Endothelial cell of umbilical vein (primary cell): ENCODE data around the gene GRIA3. TPM values are rescaled to one million over a fixed set of nuclear protein-coding genes. Genes with fewer than 3 reads are reported as not detected.

ENCODE experiments used
- BruUV-seq: library from RNA; stranded (reverse); fragments of 400-500 nt; replicated peaks from 2 replicates; lab custom pipeline; 2021; lab: Mats Ljungman, UMichigan
- CTCF ChIA-PET: fragments of 300-600, 350-600 bp; sonication (Branson Sonifier 250); formaldehyde crosslinking; loops from one replicate; lab custom pipeline; 2021; ENCODE audit warnings: antibody characterized with exemption, inconsistent platforms; lab: Charles Lee
- POLR2A ChIA-PET: fragments of 300-600, 350-600 bp; sonication (Branson Sonifier 250); formaldehyde crosslinking; loops from one replicate; lab custom pipeline; 2021; ENCODE audit warnings: antibody characterized with exemption, inconsistent platforms; lab: Charles Lee
- DNase-seq: peaks from one replicate; pipeline ENCODE4 v3.0.0-alpha.2; 2011; ENCODE audit warnings: low read depth, low spot score
- FAIRE-seq: peaks from 2 replicates; lab custom pipeline; 2011; peaks lifted over from hg19 to GRCh38; lab: Jason Lieb, UNC
- H2AFZ ChIP-seq: 2 replicates; pipeline ENCODE4 v1.6.0; 2012; ENCODE audit warnings: low read depth, low read length, control low read depth, inconsistent platforms
- H3K27ac ChIP-seq: 2 replicates; pipeline ENCODE4 v1.5.1; 2011; ENCODE audit warnings: low read depth, mild to moderate bottlenecking, control low read depth, low read length, moderate library complexity; ENCODE audit not compliant: insufficient read depth
- H3K27me3 ChIP-seq, 2 experiments: 2 replicates each; pipeline versions ENCODE4 v1.6.0 to v1.6.1; 2011; ENCODE audit warnings: low read length in 2 of 2, mixed read lengths in 1 of 2; ENCODE audit not compliant: control insufficient read depth in 2 of 2, insufficient read depth in 2 of 2
- H3K36me3 ChIP-seq, 2 experiments: 2 replicates in 1 of 2; 3 replicates in 1 of 2; pipeline ENCODE4 v1.5.1; 2011; ENCODE audit warnings: low read length in 2 of 2, mild to moderate bottlenecking in 1 of 2, moderate library complexity in 1 of 2; ENCODE audit not compliant: control insufficient read depth in 2 of 2, insufficient read depth in 2 of 2; ENCODE audit errors: extremely low read depth in 1 of 2
- H3K4me1 ChIP-seq: 3 replicates; pipeline ENCODE4 v1.5.1; 2011; ENCODE audit warnings: mild to moderate bottlenecking, low read length; ENCODE audit not compliant: control insufficient read depth, insufficient read depth; ENCODE audit errors: extremely low read depth
- H3K4me2 ChIP-seq: 2 replicates; pipeline ENCODE4 v1.6.1; 2011; ENCODE audit warnings: low read length, control low read depth, mixed read lengths; ENCODE audit not compliant: insufficient read depth
- H3K4me3 ChIP-seq, 3 experiments: fragments of 200-600 bp in 1 of 3; sonication (generic), shearing (Covaris generic) in 1 of 3; replicated peaks in 1 of 3; 2 replicates each; pipeline ENCODE4 v1.5.1; 2011 to 2016; ENCODE audit warnings: control low read depth in 3 of 3, low read length in 3 of 3, mild to moderate bottlenecking in 2 of 3, inconsistent platforms in 1 of 3, low read depth in 1 of 3, moderate library complexity in 1 of 3; ENCODE audit not compliant: insufficient read depth in 1 of 3
- H3K79me2 ChIP-seq: 2 replicates; pipeline ENCODE4 v1.6.0; 2012; ENCODE audit warnings: low read length, inconsistent platforms; ENCODE audit not compliant: control insufficient read depth, insufficient read depth
- H3K9ac ChIP-seq: replicated peaks from 2 replicates; pipeline ENCODE3; 2011; ENCODE audit warnings: low read length, control low read depth; ENCODE audit not compliant: insufficient read depth; ENCODE audit errors: extremely low read depth
- H3K9me1 ChIP-seq: replicated peaks from 3 replicates; pipeline ENCODE4 v1.6.0; 2011; ENCODE audit warnings: mild to moderate bottlenecking, low read length; ENCODE audit not compliant: control insufficient read depth, insufficient read depth; ENCODE audit errors: extremely low read depth
- H3K9me3 ChIP-seq: replicated peaks from 2 replicates; pipeline ENCODE4 v1.5.1; 2012; ENCODE audit warnings: low read length, inconsistent platforms; ENCODE audit not compliant: control insufficient read depth, insufficient read depth
- H4K20me1 ChIP-seq: replicated peaks from 2 replicates; pipeline ENCODE3; 2011; ENCODE audit warnings: mild to moderate bottlenecking, low read length; ENCODE audit not compliant: control insufficient read depth, insufficient read depth; ENCODE audit errors: extremely low read depth
- EZH2 ChIP-seq: IDR thresholded peaks from 2 replicates; pipeline ENCODE4 v1.6.1; 2012; ENCODE audit warnings: borderline replicate concordance, low read depth, mild to moderate bottlenecking, moderate library complexity, low read length, inconsistent platforms; ENCODE audit not compliant: severe bottlenecking
- FOS ChIP-seq: IDR thresholded peaks from 2 replicates; pipeline ENCODE4 v1.6.1; 2011; ENCODE audit warnings: mild to moderate bottlenecking, low read length, moderate library complexity, borderline replicate concordance; ENCODE audit not compliant: insufficient read depth
- GATA2 ChIP-seq: IDR thresholded peaks from 2 replicates; pipeline ENCODE4 v1.7.0; 2011; ENCODE audit warnings: low read depth, mild to moderate bottlenecking, moderate library complexity, mixed read lengths, low read length; ENCODE audit not compliant: insufficient read length, insufficient read depth
- JUN ChIP-seq: IDR thresholded peaks from 2 replicates; pipeline ENCODE4 v1.6.1; 2011; ENCODE audit warnings: borderline replicate concordance, low read depth; ENCODE audit not compliant: insufficient read length, insufficient read depth
- MYC ChIP-seq: IDR thresholded peaks from one replicate; pipeline ENCODE4 v1.6.1; 2011; ENCODE audit warnings: mild to moderate bottlenecking, low read depth, low read length
- POLR2A ChIP-seq: IDR thresholded peaks from 2 replicates; pipeline ENCODE4 v1.6.1; 2012; ENCODE audit warnings: low read depth, mild to moderate bottlenecking, control low read depth, low read length
- POLR2AphosphoS5 ChIP-seq: IDR thresholded peaks from 2 replicates; pipeline ENCODE4 v1.6.1; 2012; ENCODE audit warnings: low read depth, mild to moderate bottlenecking, control low read depth, low read length, moderate library complexity; ENCODE audit not compliant: insufficient read depth
- dilution Hi-C: fragments of 300-500 bp; cut with MboI; formaldehyde crosslinking; loops from one replicate; pipeline ENCODE4 v1.15.0; 2019; ENCODE audit warnings: low sequenced_read_pairs; ENCODE audit not compliant: extremely low pct_ligation_motif_present
- intact Hi-C: fragments of 100-400 bp; cut with micrococcal nuclease; formaldehyde crosslinking; loops from one replicate; pipeline ENCODE4 v1.10.0; 2022
- polyA plus RNA-seq, 4 experiments: library from polyadenylated mRNA; depleted of rRNA in 3 of 4; stranded (reverse) in 3 of 4; unstranded in 1 of 4; fragments of >200 nt; gene quantifications; 2 replicates each; pipeline versions ENCODE4 v1.2.1 to v1.2.3, GENCODE V29; 2011 to 2012; ENCODE audit warnings: missing spikeins in 1 of 4
- total RNA-seq: library from RNA; stranded (reverse); gene quantifications from 2 replicates; pipeline ENCODE4 v1.2.3, GENCODE V29; 2021
- TF ChIP-seq, protein P1 (sequence below): IDR thresholded peaks from 2 replicates; pipeline ENCODE4 v1.6.1; 2011; ENCODE audit not compliant: insufficient read depth, insufficient read length
- TF ChIP-seq, protein P2 (sequence below), 2 donors: IDR thresholded peaks; 1 replicate in 1 of 2; 2 replicates in 1 of 2; pipeline ENCODE4 v1.5.1; 2011; ENCODE audit warnings: low read length in 2 of 2, mild to moderate bottlenecking in 2 of 2, moderate library complexity in 2 of 2, control low read depth in 1 of 2, inconsistent platforms in 1 of 2, low read depth in 1 of 2; ENCODE audit not compliant: insufficient read depth in 1 of 2; ENCODE audit errors: extremely low read depth in 1 of 2

The GRIA3 gene
- total and polyA plus RNA-seq, 2 donors (not counting 3 experiments of a cell fraction or from before 2014, with no cell fraction given) = not detected

DNA sequence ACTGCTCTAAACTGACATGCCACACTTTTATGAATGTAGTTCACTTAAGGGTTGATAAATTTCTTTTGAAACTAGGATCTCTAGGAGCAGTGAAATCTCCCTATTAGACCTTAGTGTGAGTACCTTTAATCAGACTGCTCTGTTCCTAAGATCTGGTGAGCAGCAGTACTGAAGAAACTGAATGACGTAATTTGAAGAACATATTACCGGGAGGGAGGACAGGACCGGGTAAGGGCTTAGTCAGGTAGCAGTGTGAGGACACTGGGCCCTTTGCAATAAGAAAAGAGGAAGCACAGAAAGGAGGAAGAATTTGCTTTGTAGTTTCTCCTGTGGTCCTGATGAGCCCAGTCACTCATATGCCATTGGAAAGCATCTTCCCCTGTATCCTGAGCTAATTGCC, 293.6 kb downstream of the GRIA3 start:
- no peaks in the 10 kb centered on the region for H4K20me1 ChIP-seq
- no peak for FAIRE-seq
- intact Hi-C loops = no loop called here

More for the DNA sequence above, 293.6 kb downstream of the GRIA3 start:
- dilution Hi-C loops = no loop called here
- H3K9me3 ChIP-seq = no peaks in the 10 kb centered on the region
- no peaks in the 10 kb centered on the region for H3K79me2 ChIP-seq
- BruUV-seq = no TSS peak
- no peak overlapping the region for H3K9ac ChIP-seq
- CTCF ChIA-PET = no interaction called here
- POLR2A ChIA-PET = no interaction called here
- no peak overlapping the region for H3K4me3 ChIP-seq
- no peak overlapping the region for H3K4me2 ChIP-seq
- H3K4me1 ChIP-seq = no peaks in the 10 kb centered on the region
- no peak overlapping the region for H3K27ac ChIP-seq
- no peaks in the 10 kb centered on the region for H3K9me1 ChIP-seq
- no peaks in the 10 kb centered on the region for H3K36me3 ChIP-seq
- no peak overlapping the region for H2AFZ ChIP-seq
- no peak for DNase-seq
- TF ChIP-seq POLR2A = no peak
- no peak for TF ChIP-seq EZH2
- TF ChIP-seq, protein P1, sequence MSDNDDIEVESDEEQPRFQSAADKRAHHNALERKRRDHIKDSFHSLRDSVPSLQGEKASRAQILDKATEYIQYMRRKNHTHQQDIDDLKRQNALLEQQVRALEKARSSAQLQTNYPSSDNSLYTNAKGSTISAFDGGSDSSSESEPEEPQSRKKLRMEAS = no peak
- TF ChIP-seq MYC = no peak
- no peak for TF ChIP-seq JUN
- no peak for TF ChIP-seq POLR2AphosphoS5
- no peak for TF ChIP-seq FOS
- TF ChIP-seq GATA2 = no peak
- TF ChIP-seq, protein P2, sequence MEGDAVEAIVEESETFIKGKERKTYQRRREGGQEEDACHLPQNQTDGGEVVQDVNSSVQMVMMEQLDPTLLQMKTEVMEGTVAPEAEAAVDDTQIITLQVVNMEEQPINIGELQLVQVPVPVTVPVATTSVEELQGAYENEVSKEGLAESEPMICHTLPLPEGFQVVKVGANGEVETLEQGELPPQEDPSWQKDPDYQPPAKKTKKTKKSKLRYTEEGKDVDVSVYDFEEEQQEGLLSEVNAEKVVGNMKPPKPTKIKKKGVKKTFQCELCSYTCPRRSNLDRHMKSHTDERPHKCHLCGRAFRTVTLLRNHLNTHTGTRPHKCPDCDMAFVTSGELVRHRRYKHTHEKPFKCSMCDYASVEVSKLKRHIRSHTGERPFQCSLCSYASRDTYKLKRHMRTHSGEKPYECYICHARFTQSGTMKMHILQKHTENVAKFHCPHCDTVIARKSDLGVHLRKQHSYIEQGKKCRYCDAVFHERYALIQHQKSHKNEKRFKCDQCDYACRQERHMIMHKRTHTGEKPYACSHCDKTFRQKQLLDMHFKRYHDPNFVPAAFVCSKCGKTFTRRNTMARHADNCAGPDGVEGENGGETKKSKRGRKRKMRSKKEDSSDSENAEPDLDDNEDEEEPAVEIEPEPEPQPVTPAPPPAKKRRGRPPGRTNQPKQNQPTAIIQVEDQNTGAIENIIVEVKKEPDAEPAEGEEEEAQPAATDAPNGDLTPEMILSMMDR (IDR thresholded peaks at IDR 0.05; ENCODE audit: extremely low read depth in 1 of 2, insufficient read depth in 1 of 2, low read depth in 1 of 2, low read length in 2 of 2) = no peak
- no peaks in the 10 kb centered on the region for H3K27me3 ChIP-seq
